Measurements from ENCODE around the gene PRG2. TPM values are rescaled to one million over a fixed set of nuclear protein-coding genes. Genes with fewer than 3 reads are reported as not detected.
A peak's percentile ranks its signal among the peaks of the same experiment; 100 is the strongest.

The PRG2 gene
- total RNA-seq, 4 donors from 2014 or later, result not detected

GRCh38 chr11:57345555-57346211 lies 44.8 kb downstream of the PRG2 start:
- H3K4me3 ChIP-seq, result no peak overlapping the region
- H3K4me1 ChIP-seq, result no peaks in the 10 kb centered on the region
- TF ChIP-seq, protein P1, sequence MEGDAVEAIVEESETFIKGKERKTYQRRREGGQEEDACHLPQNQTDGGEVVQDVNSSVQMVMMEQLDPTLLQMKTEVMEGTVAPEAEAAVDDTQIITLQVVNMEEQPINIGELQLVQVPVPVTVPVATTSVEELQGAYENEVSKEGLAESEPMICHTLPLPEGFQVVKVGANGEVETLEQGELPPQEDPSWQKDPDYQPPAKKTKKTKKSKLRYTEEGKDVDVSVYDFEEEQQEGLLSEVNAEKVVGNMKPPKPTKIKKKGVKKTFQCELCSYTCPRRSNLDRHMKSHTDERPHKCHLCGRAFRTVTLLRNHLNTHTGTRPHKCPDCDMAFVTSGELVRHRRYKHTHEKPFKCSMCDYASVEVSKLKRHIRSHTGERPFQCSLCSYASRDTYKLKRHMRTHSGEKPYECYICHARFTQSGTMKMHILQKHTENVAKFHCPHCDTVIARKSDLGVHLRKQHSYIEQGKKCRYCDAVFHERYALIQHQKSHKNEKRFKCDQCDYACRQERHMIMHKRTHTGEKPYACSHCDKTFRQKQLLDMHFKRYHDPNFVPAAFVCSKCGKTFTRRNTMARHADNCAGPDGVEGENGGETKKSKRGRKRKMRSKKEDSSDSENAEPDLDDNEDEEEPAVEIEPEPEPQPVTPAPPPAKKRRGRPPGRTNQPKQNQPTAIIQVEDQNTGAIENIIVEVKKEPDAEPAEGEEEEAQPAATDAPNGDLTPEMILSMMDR (IDR thresholded peaks at IDR 0.05 in 4 of 5, conservative IDR thresholded peaks at IDR 0.05 in 1 of 5), result peak; percentile 37 to 90 (median 68)
- no peak for TF ChIP-seq POLR2A (IDR thresholded peaks at IDR 0.05)
- H3K36me3 ChIP-seq, result no peaks in the 10 kb centered on the region
- H3K9me3 ChIP-seq, result no peaks in the 10 kb centered on the region
- ATAC-seq (peak; percentile 84 to 92), DNase-seq (peak; percentile 46 to 70)
- in situ Hi-C loops (cut with MboI; ENCODE audit: low sequenced_read_pairs in 4 of 4) (loop anchor here (10.0 to 25.0 kb wide), 6 partner anchors 108 to 417 kb away; partner anchors contain the start of genes YPEL4 (in 3 of the 4), APLNR (in 1 of the 4), BTBD18 (in 1 of the 4) and CTNND1 (in 1 of the 4)), intact Hi-C loops (cut with DNase I; ENCODE audit: low total_unique reads) (loop anchor here (5.0 to 10.0 kb wide), 5 partner anchors 112 to 501 kb away; no protein-coding TSS in a partner anchor)
- no peaks in the 10 kb centered on the region for H3K27me3 ChIP-seq
- no peak overlapping the region for H3K27ac ChIP-seq

- TF ChIP-seq POLR2A (IDR thresholded peaks at IDR 0.05), result no peak
- TF ChIP-seq, protein P1 (IDR thresholded peaks at IDR 0.05 in 4 of 5, conservative IDR thresholded peaks at IDR 0.05 in 1 of 5), result no peak
- in situ Hi-C loops (cut with MboI; ENCODE audit: low sequenced_read_pairs in 4 of 4) (loop anchor here (10.0 to 25.0 kb wide), 6 partner anchors 108 to 417 kb away; partner anchors contain the start of genes YPEL4 (in 3 of the 4), APLNR (in 1 of the 4), BTBD18 (in 1 of the 4) and CTNND1 (in 1 of the 4)), intact Hi-C loops (cut with DNase I; ENCODE audit: low total_unique reads) (loop anchor here (5.0 to 10.0 kb wide), 5 partner anchors 112 to 500 kb away; no protein-coding TSS in a partner anchor)
- H3K4me3 ChIP-seq, result no peak overlapping the region
- H3K9me3 ChIP-seq, result no peaks in the 10 kb centered on the region
- no peak overlapping the region for H3K27ac ChIP-seq
- no peaks in the 10 kb centered on the region for H3K27me3 ChIP-seq
- no peak for ATAC-seq
- DNase-seq, result no peak
- H3K36me3 ChIP-seq, result no peaks in the 10 kb centered on the region
- no peaks in the 10 kb centered on the region for H3K4me1 ChIP-seq
These were observed 45.6 kb downstream of the PRG2 start for GRCh38 chr11:57344826-57345225.

DNA sequence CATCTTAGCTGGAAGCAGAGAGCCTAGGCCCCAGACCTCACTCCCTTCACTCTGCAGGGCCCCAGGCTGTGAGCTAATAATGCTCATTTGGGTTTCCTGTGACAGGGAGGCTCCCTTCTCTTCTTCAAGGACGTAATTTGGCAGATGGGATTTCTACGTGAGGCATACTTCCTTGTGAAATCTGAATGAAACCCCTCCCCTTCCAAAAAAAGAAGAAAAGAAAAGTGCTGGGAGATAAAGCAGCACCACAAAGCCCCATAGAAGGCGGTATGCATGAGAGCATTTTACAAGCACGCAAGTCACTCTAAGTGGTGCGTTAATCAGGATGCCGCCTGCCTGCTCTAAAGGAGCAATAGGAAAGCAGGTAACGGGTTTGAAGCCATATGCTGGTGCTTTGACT lies 46.6 kb downstream of the PRG2 start:
- in situ Hi-C loops (cut with MboI; ENCODE audit: low sequenced_read_pairs in 4 of 4), result loop anchor here (10.0 to 25.0 kb wide), 6 partner anchors 107 to 418 kb away; partner anchors contain the start of genes YPEL4 (in 3 of the 4), APLNR (in 1 of the 4), BTBD18 (in 1 of the 4) and CTNND1 (in 1 of the 4)
- no peak overlapping the region for H3K27ac ChIP-seq

GRCh38 chr11:57342702-57343101 lies 47.7 kb downstream of the PRG2 start:
- DNase-seq (no peak), ATAC-seq (no peak)
- TF ChIP-seq, protein P1 (IDR thresholded peaks at IDR 0.05 in 4 of 5, conservative IDR thresholded peaks at IDR 0.05 in 1 of 5), result no peak
- TF ChIP-seq POLR2A (IDR thresholded peaks at IDR 0.05), result no peak
- H3K27ac ChIP-seq, result no peak overlapping the region
- no peaks in the 10 kb centered on the region for H3K4me1 ChIP-seq
- intact Hi-C loops (cut with DNase I; ENCODE audit: low total_unique reads) (loop anchor here (10.0 kb wide), 1 partner anchor 498 kb away; no protein-coding TSS in a partner anchor), in situ Hi-C loops (cut with MboI; ENCODE audit: low sequenced_read_pairs in 4 of 4) (loop anchor here (10.0 to 25.0 kb wide), 6 partner anchors 105 to 420 kb away; partner anchors contain the start of genes YPEL4 (in 3 of the 4), APLNR (in 1 of the 4), BTBD18 (in 1 of the 4) and CTNND1 (in 1 of the 4))
- H3K36me3 ChIP-seq, result no peaks in the 10 kb centered on the region
- H3K27me3 ChIP-seq, result no peaks in the 10 kb centered on the region
- no peak overlapping the region for H3K4me3 ChIP-seq
- no peaks in the 10 kb centered on the region for H3K9me3 ChIP-seq

More for the DNA sequence above, 46.6 kb downstream of the PRG2 start:
- H3K4me3 ChIP-seq, result no peak overlapping the region
- intact Hi-C loops (cut with DNase I; ENCODE audit: low total_unique reads), result loop anchor here (10.0 kb wide), 1 partner anchor 499 kb away; no protein-coding TSS in a partner anchor
- no peaks in the 10 kb centered on the region for H3K27me3 ChIP-seq
- H3K4me1 ChIP-seq, result no peaks in the 10 kb centered on the region
- no peak for ATAC-seq
- no peak for TF ChIP-seq POLR2A (IDR thresholded peaks at IDR 0.05)
- TF ChIP-seq, protein P1 (IDR thresholded peaks at IDR 0.05 in 4 of 5, conservative IDR thresholded peaks at IDR 0.05 in 1 of 5), result no peak
- H3K36me3 ChIP-seq, result no peaks in the 10 kb centered on the region
- no peaks in the 10 kb centered on the region for H3K9me3 ChIP-seq
- DNase-seq, result no peak
